Stimulated activated memory B cell treated with anti-CD40 and anti-IgM and Interleukin-4, amounts not matched to agents 10 μg/mL and 1 μg/mL and 100 μg/mL, for 72 hours (primary cell): Measurements from ENCODE around the gene PGBD2.

ENCODE experiments used
- ATAC-seq: fragments of 150-1000 bp; cut with Tn5 transposase; 2 replicates; pipeline ENCODE4 v1.10.0; 2021
- H3K27ac Mint-ChIP-seq: one replicate; pipeline ENCODE4 v1.8.0; 2022; ENCODE audit warnings: mild to moderate bottlenecking, mixed read lengths
- H3K27me3 Mint-ChIP-seq: one replicate; pipeline ENCODE4 v1.8.0; 2022; ENCODE audit warnings: mixed read lengths
- H3K36me3 Mint-ChIP-seq: one replicate; pipeline ENCODE4 v1.8.0; 2022; ENCODE audit warnings: mixed read lengths
- H3K4me1 Mint-ChIP-seq: one replicate; pipeline ENCODE4 v1.8.0; 2022; ENCODE audit warnings: mixed read lengths
- H3K4me3 Mint-ChIP-seq: one replicate; pipeline ENCODE4 v1.8.0; 2022; ENCODE audit warnings: mild to moderate bottlenecking, moderate library complexity, mixed read lengths
- H3K9me3 Mint-ChIP-seq: one replicate; pipeline ENCODE4 v1.8.0; 2022; ENCODE audit warnings: mixed read lengths

Gene PGBD2

GRCh38 chr1:248906009-248906752, at the start of gene PGBD2:
PGBD2 (plus strand) TSS chr1:248906235; CDS start chr1:248913863, 7,628 bp downstream.
- Mint-ChIP-seq H3K9me3 (no peaks in the 10 kb centered on the region), H3K4me3 (peak within 1 kb of the TSS; percentile 96), H3K4me1 (peaks cover 37% of the 10 kb centered on the region), H3K27ac (peak within 1 kb of the TSS; percentile 98), H3K27me3 (no peaks in the 10 kb centered on the region), H3K36me3 (peaks cover 24% of the 10 kb centered on the region)
- peak; percentile 96 for ATAC-seq

GRCh38 chr1:248857201-248857600, 48.8 kb upstream of the PGBD2 start:
- peak overlapping the region; percentile 90 for H3K27ac Mint-ChIP-seq
- H3K4me3 Mint-ChIP-seq, result peak overlapping the region; percentile 94
- H3K36me3 Mint-ChIP-seq, result peaks cover 7% of the 10 kb centered on the region
- H3K9me3 Mint-ChIP-seq, result no peaks in the 10 kb centered on the region
- no peak for ATAC-seq
- H3K27me3 Mint-ChIP-seq, result no peaks in the 10 kb centered on the region
- peaks cover 37% of the 10 kb centered on the region for H3K4me1 Mint-ChIP-seq

GRCh38 chr1:248857749-248858095, 48.3 kb upstream of the PGBD2 start:
- peak overlapping the region; percentile 94 for H3K4me3 Mint-ChIP-seq
- H3K27me3 Mint-ChIP-seq, result no peaks in the 10 kb centered on the region
- peaks cover 42% of the 10 kb centered on the region for H3K4me1 Mint-ChIP-seq
- peaks cover 7% of the 10 kb centered on the region for H3K36me3 Mint-ChIP-seq
- peak overlapping the region; percentile 90 for H3K27ac Mint-ChIP-seq
- no peak for ATAC-seq
- H3K9me3 Mint-ChIP-seq, result no peaks in the 10 kb centered on the region

GRCh38 chr1:248858096-248858890, 47.7 kb upstream of the PGBD2 start:
- peaks cover 7% of the 10 kb centered on the region for H3K36me3 Mint-ChIP-seq
- H3K27me3 Mint-ChIP-seq, result no peaks in the 10 kb centered on the region
- peak overlapping the region; percentile 90 for H3K27ac Mint-ChIP-seq
- H3K4me3 Mint-ChIP-seq, result peak overlapping the region; percentile 94
- no peaks in the 10 kb centered on the region for H3K9me3 Mint-ChIP-seq
- ATAC-seq, result peak; percentile 76
- peaks cover 45% of the 10 kb centered on the region for H3K4me1 Mint-ChIP-seq

GRCh38 chr1:248858891-248859889, 46.8 kb upstream of the PGBD2 start, which contains the start of gene ZNF692:
ZNF692 (minus strand) TSS chr1:248859085; CDS start chr1:248858309, 776 bp downstream.
- peak within 1 kb of the TSS; percentile 90 for H3K27ac Mint-ChIP-seq
- no peaks in the 10 kb centered on the region for H3K27me3 Mint-ChIP-seq
- H3K4me3 Mint-ChIP-seq, result peak within 1 kb of the TSS; percentile 94
- H3K4me1 Mint-ChIP-seq, result peaks cover 53% of the 10 kb centered on the region
- H3K36me3 Mint-ChIP-seq, result peaks cover 7% of the 10 kb centered on the region
- no peaks in the 10 kb centered on the region for H3K9me3 Mint-ChIP-seq
- ATAC-seq, result peak; percentile 94

- Mint-ChIP-seq H3K36me3 (peaks cover 7% of the 10 kb centered on the region), H3K9me3 (no peaks in the 10 kb centered on the region), H3K27ac (peak overlapping the region; percentile 90), H3K27me3 (no peaks in the 10 kb centered on the region), H3K4me3 (peak overlapping the region; percentile 94), H3K4me1 (peaks cover 56% of the 10 kb centered on the region)
- ATAC-seq, result no peak
These were observed 46.0 kb upstream of the PGBD2 start for GRCh38 chr1:248860007-248860406.

- Mint-ChIP-seq H3K36me3 (no peaks in the 10 kb centered on the region), H3K4me1 (peaks cover 49% of the 10 kb centered on the region), H3K4me3 (no peak overlapping the region), H3K27ac (peak overlapping the region; percentile 6), H3K9me3 (no peaks in the 10 kb centered on the region), H3K27me3 (no peaks in the 10 kb centered on the region)
- no peak for ATAC-seq
These were observed 44.4 kb upstream of the PGBD2 start for GRCh38 chr1:248861616-248862015.

- H3K27me3 Mint-ChIP-seq, result no peaks in the 10 kb centered on the region
- peak; percentile 3 for ATAC-seq
- peaks cover 45% of the 10 kb centered on the region for H3K4me1 Mint-ChIP-seq
- peak overlapping the region; percentile 83 for H3K4me3 Mint-ChIP-seq
- H3K36me3 Mint-ChIP-seq, result no peaks in the 10 kb centered on the region
- H3K9me3 Mint-ChIP-seq, result no peaks in the 10 kb centered on the region
- peak overlapping the region; percentile 80 for H3K27ac Mint-ChIP-seq
These were observed 43.4 kb upstream of the PGBD2 start for GRCh38 chr1:248862695-248862997.

- ATAC-seq, result peak; percentile 76
- Mint-ChIP-seq H3K9me3 (no peaks in the 10 kb centered on the region), H3K4me1 (peaks cover 39% of the 10 kb centered on the region), H3K4me3 (peak overlapping the region; percentile 83), H3K36me3 (no peaks in the 10 kb centered on the region), H3K27me3 (no peaks in the 10 kb centered on the region), H3K27ac (peak overlapping the region; percentile 80)
These were observed 42.8 kb upstream of the PGBD2 start for GRCh38 chr1:248862998-248863881.

GRCh38 chr1:248871837-248872401, 34.1 kb upstream of the PGBD2 start:
- Mint-ChIP-seq H3K4me3 (no peak overlapping the region), H3K9me3 (no peaks in the 10 kb centered on the region), H3K27ac (no peak overlapping the region), H3K4me1 (peaks cover 14% of the 10 kb centered on the region), H3K36me3 (no peaks in the 10 kb centered on the region), H3K27me3 (no peaks in the 10 kb centered on the region)
- no peak for ATAC-seq

GRCh38 chr1:248872752-248873408, 33.2 kb upstream of the PGBD2 start:
- peaks cover 21% of the 10 kb centered on the region for H3K4me1 Mint-ChIP-seq
- no peaks in the 10 kb centered on the region for H3K27me3 Mint-ChIP-seq
- ATAC-seq, result peak; percentile 58
- peak overlapping the region; percentile 98 for H3K4me3 Mint-ChIP-seq
- H3K9me3 Mint-ChIP-seq, result no peaks in the 10 kb centered on the region
- no peaks in the 10 kb centered on the region for H3K36me3 Mint-ChIP-seq
- H3K27ac Mint-ChIP-seq, result peak overlapping the region; percentile 89

GRCh38 chr1:248873409-248873992, 32.5 kb upstream of the PGBD2 start:
- peak; percentile 92 for ATAC-seq
- no peaks in the 10 kb centered on the region for H3K27me3 Mint-ChIP-seq
- no peaks in the 10 kb centered on the region for H3K9me3 Mint-ChIP-seq
- peak overlapping the region; percentile 98 for H3K4me3 Mint-ChIP-seq
- H3K4me1 Mint-ChIP-seq, result peaks cover 21% of the 10 kb centered on the region
- H3K36me3 Mint-ChIP-seq, result no peaks in the 10 kb centered on the region
- H3K27ac Mint-ChIP-seq, result peak overlapping the region; percentile 89

GRCh38 chr1:248873993-248874533, 32.0 kb upstream of the PGBD2 start:
- H3K9me3 Mint-ChIP-seq, result no peaks in the 10 kb centered on the region
- peak overlapping the region; percentile 89 for H3K27ac Mint-ChIP-seq
- peak; percentile 85 for ATAC-seq
- peaks cover 21% of the 10 kb centered on the region for H3K4me1 Mint-ChIP-seq
- peak overlapping the region; percentile 98 for H3K4me3 Mint-ChIP-seq
- H3K27me3 Mint-ChIP-seq, result no peaks in the 10 kb centered on the region
- no peaks in the 10 kb centered on the region for H3K36me3 Mint-ChIP-seq
